HG03064 (cell line): ENCODE results near the gene BNIP2.
"Not testable (repeated sequence)": the region's sequence is repeated elsewhere in the genome, so short reads cannot be mapped to it uniquely, and the experiment has no call there.

Source experiments
- ATAC-seq: cut with Tn5 transposase; IDR thresholded peaks from one replicate; pipeline ENCODE4 v1.9.1; 2021; ENCODE audit warnings: low read depth; ENCODE audit not compliant: unreplicated experiment

Gene BNIP2

DNA sequence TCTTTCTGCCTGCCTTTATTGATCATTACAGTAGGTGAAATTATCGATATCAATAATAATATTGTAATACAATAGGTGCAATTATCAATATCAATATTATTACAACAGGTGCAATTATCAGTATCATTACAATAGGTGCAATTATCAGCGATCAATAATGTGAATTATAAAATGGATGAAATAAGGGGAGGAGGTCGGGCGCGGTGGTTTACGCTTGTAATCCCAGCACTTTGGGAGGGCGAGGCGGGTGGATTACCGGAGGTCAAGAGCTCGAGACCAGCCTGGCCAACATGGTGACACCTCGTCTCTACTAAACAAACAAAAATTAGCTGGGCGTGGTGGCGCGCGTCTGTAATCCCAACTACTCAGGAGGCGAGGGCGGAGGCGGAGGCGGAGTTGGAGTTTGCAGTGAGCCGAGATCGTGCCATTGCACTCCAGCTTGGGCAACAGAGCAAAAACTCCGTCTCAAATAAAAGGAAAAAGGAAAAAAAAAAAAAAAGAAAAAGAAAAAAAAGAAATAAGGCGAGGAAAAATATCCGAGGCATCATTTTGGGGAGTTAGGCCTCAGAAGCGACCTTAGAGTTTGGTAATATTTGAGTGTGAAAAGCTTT is 611 bp upstream of the BNIP2 start:
- no peak for ATAC-seq

DNA sequence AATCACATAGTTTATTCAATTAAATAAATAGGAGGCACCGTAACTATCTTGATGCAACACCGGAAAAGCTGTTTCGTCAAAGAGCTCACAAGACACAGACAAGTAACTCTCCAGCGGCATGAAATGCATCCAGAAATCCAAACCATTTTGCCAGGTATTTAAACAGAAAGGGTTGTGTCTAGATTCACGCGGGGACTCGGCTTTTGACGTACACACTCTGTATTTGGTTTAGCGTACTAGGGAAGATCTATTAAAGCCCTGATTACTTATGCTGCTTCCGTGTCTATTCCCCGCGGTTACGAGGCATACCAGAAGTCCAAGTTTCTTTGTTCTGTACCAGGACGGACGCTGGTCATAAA is 718 bp downstream of the BNIP2 start:
- peak; percentile 3 for ATAC-seq

GRCh38 chr15:59687836-59688235 is 1.3 kb downstream of the BNIP2 start:
- no peak for ATAC-seq

DNA sequence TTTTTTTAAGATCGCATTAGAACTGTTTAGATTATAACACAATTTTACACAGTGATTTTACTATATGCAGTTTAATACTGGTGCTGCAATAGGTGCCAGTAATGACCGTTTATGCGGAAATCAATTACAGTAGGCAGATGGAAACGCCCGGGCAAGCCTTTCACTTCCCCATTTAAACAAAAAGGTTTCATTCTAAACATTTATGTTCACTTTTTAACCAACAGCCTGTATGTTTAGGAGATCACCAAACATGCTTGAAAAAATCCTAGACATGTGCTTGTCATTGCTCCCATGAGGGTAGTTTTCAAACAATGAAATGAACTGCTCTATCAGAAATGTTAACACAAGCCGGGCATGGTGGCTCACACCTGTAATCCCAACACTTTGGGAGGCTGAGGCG is 2.7 kb downstream of the BNIP2 start:
- no peak for ATAC-seq

DNA sequence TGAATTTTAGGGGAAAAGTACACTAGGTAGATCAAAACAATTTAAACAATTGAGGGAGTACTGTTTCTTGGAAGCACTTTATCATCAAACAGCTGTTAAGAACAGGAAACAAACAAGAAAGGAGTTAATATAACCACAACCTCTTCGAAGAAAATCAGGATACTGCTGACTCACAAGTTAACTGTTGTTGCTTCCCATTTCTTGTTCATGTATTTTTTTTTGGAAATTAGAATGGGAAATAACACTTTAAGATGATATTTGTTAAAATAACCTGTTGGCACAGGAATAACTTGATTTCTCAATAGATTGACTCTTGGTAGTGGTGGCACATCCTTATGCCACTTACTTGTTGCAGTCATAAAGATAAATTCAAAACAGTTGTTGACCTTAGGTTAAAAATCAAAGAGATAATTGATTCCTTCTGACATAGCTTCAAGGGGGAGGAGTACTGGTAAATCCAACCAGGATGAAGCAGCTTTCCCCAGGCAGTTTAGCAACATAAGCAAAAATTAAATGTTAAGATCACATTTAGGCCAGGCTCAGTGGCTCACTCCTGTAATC is 3.3 kb downstream of the BNIP2 start:
- ATAC-seq, result no peak

DNA sequence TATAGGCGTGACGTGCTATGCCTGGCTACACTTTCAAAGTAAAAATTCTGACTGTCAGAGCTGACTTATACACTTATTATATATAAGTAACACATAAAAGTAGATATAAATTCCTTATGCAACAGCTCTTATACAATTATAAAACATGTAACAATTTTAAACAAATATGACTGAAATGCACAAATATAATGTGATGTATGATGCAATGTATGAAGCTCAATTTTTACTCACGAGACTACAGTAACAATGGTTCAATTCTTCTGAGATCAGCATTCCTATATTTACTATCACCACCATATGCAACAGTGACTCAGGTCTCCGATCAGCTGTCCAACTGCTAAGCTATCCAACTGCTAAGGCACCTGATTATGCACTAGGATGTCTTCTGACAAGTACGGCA is 8.2 kb downstream of the BNIP2 start:
- ATAC-seq, result no peak

DNA sequence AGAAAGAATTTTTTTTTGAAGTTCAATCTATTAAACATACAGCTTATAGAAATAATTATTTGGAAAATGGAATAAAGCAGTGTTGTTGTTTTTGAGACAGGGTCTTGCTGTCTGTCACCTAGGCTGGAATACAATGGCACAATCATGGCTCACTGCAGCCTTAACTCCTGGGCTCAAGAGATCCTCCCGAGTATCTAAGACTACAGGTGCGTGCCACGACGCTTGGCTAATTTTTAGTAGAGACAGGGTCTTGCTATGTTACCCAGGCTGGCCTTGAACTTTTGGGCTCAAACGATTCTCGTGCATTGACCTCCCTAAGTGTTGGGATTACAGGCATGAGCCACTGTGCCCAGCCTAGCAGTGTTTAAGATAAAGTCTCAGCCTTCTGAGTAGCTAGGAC is 8.8 kb downstream of the BNIP2 start:
- no peak for ATAC-seq

- ATAC-seq, result no peak
Measured at GRCh38 chr15:59678620-59679019, 10.5 kb downstream of the BNIP2 start.

- ATAC-seq, result no peak
Measured at GRCh38 chr15:59678172-59678571, 10.9 kb downstream of the BNIP2 start.

- no peak for ATAC-seq
Measured at GRCh38 chr15:59676565-59676964, 12.6 kb downstream of the BNIP2 start.

- ATAC-seq, result no peak
Measured at GRCh38 chr15:59674361-59674877, 14.7 kb downstream of the BNIP2 start.

DNA sequence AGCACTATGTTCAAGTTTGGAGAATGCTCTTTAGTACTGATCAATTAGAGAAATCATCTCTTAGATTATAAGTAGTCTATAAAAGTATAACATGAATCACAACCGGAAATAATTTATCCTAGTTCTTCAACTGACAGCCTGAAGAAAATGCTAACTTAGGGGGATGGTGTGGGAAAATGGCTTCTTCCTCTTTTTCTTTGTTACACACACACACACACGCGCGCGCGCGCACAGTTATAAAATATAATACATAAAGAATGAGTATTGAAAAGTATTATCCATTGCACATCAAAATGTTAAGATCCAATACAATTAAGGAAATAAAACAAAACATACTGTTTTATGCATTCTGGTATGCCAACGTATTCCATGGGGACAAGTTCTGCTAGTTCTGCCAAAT is 20.6 kb downstream of the BNIP2 start:
- ATAC-seq, result no peak

DNA sequence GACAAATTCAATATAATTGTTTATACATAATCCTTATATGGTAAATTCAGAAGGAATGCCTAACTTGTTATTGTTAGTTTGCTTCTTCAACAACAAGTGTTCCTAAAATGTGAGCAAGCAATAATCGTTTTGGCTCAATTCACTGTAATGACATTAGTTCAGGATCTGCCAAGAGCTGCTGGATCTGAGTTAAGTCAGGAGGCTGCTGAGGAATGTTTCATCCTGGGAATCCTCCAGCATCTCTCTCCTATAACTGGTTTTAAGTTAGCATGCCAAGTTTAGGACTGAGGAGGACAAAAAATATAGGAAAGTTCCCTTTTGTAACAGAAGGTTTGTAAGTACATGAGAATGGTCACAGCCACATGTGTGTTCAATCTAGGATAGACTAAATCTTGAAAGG is 26.9 kb downstream of the BNIP2 start:
- ATAC-seq, result no peak

- no peak for ATAC-seq
Measured at GRCh38 chr15:59659366-59659765, 29.8 kb downstream of the BNIP2 start.

DNA sequence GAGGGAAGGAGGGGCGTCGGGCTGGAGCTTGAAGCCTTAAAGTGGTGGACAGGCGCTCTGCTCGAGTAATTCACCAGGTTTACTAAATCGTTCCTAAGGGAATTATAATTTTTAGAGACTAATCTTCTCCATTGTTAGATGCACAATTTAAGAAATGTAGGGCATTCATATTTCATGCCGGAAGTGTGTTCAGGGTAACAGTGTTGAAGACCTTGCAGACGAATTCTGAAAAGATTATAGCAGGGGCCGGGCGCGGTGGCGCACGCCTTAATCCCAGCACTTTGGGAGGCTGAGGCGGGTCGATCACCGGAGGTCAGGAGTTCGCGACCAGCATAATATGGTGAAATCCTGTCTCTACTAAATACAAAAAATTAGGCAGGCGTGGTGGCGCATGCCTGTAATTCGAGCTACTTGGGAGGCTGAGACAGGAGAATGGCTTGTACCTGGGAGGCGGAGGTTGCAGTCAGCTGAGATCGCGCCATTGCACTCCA is 31.4 kb downstream of the BNIP2 start:
- peak; percentile 21 for ATAC-seq

DNA sequence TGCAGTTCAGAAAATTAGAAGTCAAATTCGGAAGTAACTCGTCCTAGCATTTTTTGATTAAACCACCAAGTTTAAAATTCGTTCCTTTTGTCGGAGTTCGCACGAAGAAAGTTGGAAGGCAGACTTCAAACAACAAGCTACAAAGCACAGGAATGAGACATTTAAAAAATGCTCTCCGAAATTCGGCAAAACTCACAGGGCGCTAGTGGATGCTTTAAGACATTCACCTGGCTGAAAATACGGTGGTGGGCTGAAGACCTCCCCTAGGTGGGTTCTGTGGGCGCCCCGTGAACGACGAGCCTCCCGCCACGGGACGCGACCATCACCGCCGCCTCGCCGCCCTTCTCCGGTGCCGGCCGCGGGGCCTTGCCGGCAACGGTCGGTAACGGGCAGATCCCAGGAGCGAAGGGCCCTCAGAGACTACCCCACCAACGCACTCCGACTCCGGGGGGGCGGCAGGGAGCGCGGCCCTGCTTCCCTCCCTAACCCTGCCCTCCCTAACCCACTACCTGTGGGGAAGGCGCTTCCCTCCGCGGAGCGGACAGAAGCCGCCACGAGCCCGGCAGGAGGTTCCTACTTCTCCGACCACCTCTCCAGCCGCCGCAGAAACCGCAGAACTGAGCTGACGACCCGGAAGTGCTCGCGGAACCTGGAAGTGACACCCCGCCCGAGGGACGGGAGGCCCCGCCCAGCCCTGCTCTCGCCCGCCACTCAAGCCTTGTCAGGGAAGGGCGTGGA is 32.1 kb downstream of the BNIP2 start, which contains the start of gene GTF2A2:
Gene GTF2A2, minus strand, starts transcription at position 619 of the 738 bp plus-strand sequence. CDS start 5,238 bp downstream, outside the sequence.
- ATAC-seq, result peak; percentile 99

DNA sequence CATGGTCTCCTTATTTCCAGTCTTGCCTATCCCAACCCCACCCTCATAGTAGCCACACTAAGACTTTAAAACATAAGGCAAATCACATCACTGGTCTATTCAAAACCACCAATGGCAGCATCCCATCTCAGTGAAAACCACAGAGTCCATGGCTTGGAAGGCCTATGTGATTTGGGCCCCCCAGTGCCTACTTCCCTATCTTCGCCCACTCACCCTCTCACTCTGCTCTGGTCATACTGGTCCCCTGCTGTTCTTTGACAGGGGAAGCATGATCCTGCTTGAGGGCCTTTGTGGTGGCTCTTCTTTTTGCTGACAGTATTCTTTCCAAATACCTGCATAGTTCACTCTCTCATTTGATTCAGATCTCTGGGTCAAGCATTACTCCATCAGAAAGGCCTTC is 35.1 kb downstream of the BNIP2 start:
- no peak for ATAC-seq

DNA sequence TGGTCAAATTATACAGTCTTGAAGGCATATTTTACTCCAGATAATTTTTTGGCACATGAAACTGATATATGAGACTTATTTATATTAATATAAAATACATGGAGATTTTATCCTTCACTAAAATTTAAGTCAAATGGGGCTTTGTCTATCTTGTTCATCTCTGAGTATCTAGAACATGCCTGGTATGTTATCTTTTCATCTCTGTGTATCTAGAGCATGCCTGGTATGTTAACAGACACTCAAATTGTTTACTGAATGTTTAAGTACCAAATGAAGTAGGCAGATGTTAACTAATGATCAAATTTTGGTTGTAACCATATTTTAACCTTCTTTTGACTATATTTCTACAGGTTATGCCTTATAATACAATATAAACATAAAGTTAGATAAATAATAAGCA is 39.5 kb downstream of the BNIP2 start:
- ATAC-seq, result no peak

DNA sequence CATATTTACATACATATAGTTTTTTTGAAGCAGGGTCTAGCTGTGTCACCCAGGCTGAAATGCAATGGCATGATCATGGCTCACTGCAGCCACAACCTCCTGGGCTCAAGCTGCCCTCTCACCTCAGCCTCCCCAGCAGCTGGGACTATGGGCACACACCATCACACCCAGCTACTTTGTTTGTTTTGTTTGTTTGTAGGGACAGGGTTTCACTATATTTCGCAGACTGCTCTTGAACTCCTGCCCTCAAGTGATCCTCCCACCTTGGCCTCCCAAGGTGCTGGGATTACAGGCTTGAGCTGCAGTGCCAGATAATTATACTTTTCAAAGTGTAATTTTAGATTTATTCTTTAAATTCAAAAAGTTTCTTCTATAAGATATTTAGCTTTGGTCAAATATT is 42.0 kb downstream of the BNIP2 start:
- ATAC-seq, result no peak

GRCh38 chr15:59646277-59646676 is 42.8 kb downstream of the BNIP2 start:
- no peak for ATAC-seq

GRCh38 chr15:59645812-59646211 is 43.3 kb downstream of the BNIP2 start:
- not testable (repeated sequence) for ATAC-seq

GRCh38 chr15:59644756-59645155 is 44.4 kb downstream of the BNIP2 start:
- ATAC-seq, result no peak
